Natural killer cell treated with Interleukin-12 subunit alpha and Interleukin-12 subunit beta and Interleukin-15 and Interleukin-18, amount 100 ng/mL, for 72 hours (primary cell): ENCODE data around the gene TM4SF1. TPM values are rescaled to one million over a fixed set of nuclear protein-coding genes. Genes with fewer than 3 reads are reported as not detected.

Experiments used
- ATAC-seq, 2 donors: fragments of 150-1000 bp; cut with Tn5 transposase in 1 of 2; sonication (Bioruptor Pico), chemical (Tn5 transposase) in 1 of 2; 2 replicates each; pipeline ENCODE4 v1.10.0; 2021
- DNase-seq: peaks from one replicate; pipeline ENCODE4 v3.0.0; 2022; ENCODE audit warnings: low spot score
- H3K27ac Mint-ChIP-seq, 2 donors: 1 replicate in 1 of 2; 2 replicates in 1 of 2; pipeline ENCODE4 v1.8.0; 2022; ENCODE audit warnings: mixed read lengths in 2 of 2, mild to moderate bottlenecking in 1 of 2, moderate library complexity in 1 of 2
- H3K27me3 Mint-ChIP-seq, 2 donors: 1 replicate in 1 of 2; 2 replicates in 1 of 2; pipeline ENCODE4 v1.8.0; 2022; ENCODE audit warnings: mixed read lengths in 2 of 2
- H3K36me3 Mint-ChIP-seq: one replicate; pipeline ENCODE4 v1.8.0; 2022; ENCODE audit warnings: mixed read lengths
- H3K4me1 Mint-ChIP-seq, 2 donors: 1 replicate in 1 of 2; 2 replicates in 1 of 2; pipeline ENCODE4 v1.8.0; 2022; ENCODE audit warnings: low read depth in 2 of 2, mixed read lengths in 2 of 2, mild to moderate bottlenecking in 1 of 2
- H3K4me3 Mint-ChIP-seq: one replicate; pipeline ENCODE4 v1.8.0; 2022; ENCODE audit warnings: mixed read lengths
- H3K9me3 Mint-ChIP-seq: 2 replicates; pipeline ENCODE4 v1.8.0; 2022; ENCODE audit warnings: mixed read lengths
- total RNA-seq, 2 donors: library from RNA; stranded (reverse); gene quantifications; one replicate each; pipeline ENCODE4 v1.2.3, GENCODE V29; 2022

Gene TM4SF1
- total RNA-seq, 2 donors from 2014 or later, result not detected

- peaks cover 6 to 21% of the 10 kb centered on the region in 2 donors for H3K27me3 Mint-ChIP-seq
- H3K4me1 Mint-ChIP-seq, result no peaks in the 10 kb centered on the region
- no peaks in the 10 kb centered on the region for H3K36me3 Mint-ChIP-seq
- no peak for DNase-seq
- no peaks in the 10 kb centered on the region for H3K9me3 Mint-ChIP-seq
- H3K4me3 Mint-ChIP-seq, result no peak overlapping the region
- no peak overlapping the region for H3K27ac Mint-ChIP-seq
- no peak for ATAC-seq
Measured at GRCh38 chr3:149403443-149403842, 26.0 kb upstream of the TM4SF1 start.

DNA sequence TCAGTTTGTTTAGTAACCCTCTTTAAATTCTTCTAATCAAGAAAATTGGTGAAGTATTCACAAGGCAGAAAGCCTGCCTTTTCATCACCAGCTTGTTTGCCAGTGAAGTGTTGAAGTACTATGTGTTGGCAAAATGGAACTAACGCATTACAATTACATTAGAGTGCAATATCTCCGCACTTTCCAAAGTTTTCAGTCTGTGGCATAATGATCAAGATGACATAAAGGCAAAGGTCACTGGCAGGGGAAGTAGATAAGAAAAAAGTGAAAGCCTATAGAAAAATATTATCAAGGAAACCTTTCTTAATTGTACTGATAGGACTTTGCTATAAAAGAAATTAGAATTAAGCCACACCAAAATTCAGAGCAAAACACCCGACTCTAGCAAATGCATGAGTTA lies 25.0 kb upstream of the TM4SF1 start:
- Mint-ChIP-seq H3K27me3 (peaks cover 6 to 21% of the 10 kb centered on the region in 2 donors), H3K4me1 (no peaks in the 10 kb centered on the region), H3K4me3 (no peak overlapping the region), H3K27ac (no peak overlapping the region), H3K36me3 (no peaks in the 10 kb centered on the region), H3K9me3 (no peaks in the 10 kb centered on the region)
- DNase-seq, result no peak
- no peak for ATAC-seq

GRCh38 chr3:149401926-149402310 lies 24.5 kb upstream of the TM4SF1 start:
- no peak for DNase-seq
- ATAC-seq, result no peak
- Mint-ChIP-seq H3K27me3 (peaks cover 6 to 23% of the 10 kb centered on the region in 2 donors), H3K27ac (no peak overlapping the region), H3K4me3 (no peak overlapping the region), H3K9me3 (no peaks in the 10 kb centered on the region), H3K4me1 (no peaks in the 10 kb centered on the region), H3K36me3 (no peaks in the 10 kb centered on the region)

- ATAC-seq (no peak), DNase-seq (no peak)
- H3K36me3 Mint-ChIP-seq, result no peaks in the 10 kb centered on the region
- H3K27me3 Mint-ChIP-seq, result peaks cover 6 to 26% of the 10 kb centered on the region in 2 donors
- H3K4me1 Mint-ChIP-seq, result no peaks in the 10 kb centered on the region
- H3K9me3 Mint-ChIP-seq, result no peaks in the 10 kb centered on the region
- no peak overlapping the region for H3K4me3 Mint-ChIP-seq
- no peak overlapping the region for H3K27ac Mint-ChIP-seq
Measured at GRCh38 chr3:149401212-149401925, 23.9 kb upstream of the TM4SF1 start.

DNA sequence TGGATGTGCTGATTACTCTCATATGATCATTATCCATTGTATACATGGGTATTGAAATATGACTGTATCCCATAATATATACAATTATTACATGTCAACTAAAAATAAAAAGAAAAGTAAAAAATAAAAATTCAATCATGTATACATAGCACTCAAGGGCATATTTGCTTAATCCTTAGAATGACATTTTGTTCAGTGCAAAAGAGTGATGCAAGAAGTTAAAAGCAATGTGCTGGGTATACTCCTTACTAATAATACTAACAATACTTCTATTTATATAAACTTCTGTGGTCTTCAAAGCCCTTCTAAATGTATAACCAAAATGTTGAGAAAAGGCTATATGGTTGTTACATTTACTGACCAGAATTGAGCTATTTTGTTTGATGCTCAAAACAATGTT lies 23.2 kb upstream of the TM4SF1 start:
- Mint-ChIP-seq H3K27ac (no peak overlapping the region), H3K4me1 (no peaks in the 10 kb centered on the region), H3K27me3 (peaks cover 6 to 19% of the 10 kb centered on the region in 2 donors), H3K36me3 (no peaks in the 10 kb centered on the region), H3K9me3 (no peaks in the 10 kb centered on the region), H3K4me3 (no peak overlapping the region)
- ATAC-seq, result no peak
- no peak for DNase-seq

DNA sequence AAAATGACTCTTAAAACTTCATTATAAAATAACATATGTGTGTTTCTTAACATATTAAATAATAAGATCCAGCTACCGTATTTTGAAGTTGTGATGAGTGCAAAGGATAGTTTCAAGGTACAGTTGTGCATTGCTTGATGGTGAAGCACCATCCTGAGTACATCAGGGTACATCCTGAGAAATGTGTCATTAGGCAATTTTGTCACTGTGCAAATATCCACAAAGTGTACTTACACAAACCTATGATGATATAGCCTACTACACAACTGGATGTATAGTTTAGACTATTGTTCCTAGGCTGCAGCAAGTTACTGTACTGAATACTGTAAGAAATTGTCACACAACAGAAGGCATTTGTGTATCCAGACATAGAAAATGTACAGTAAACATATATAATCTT lies 20.8 kb upstream of the TM4SF1 start:
- DNase-seq (no peak), ATAC-seq (no peak)
- H3K4me3 Mint-ChIP-seq, result no peak overlapping the region
- H3K9me3 Mint-ChIP-seq, result no peaks in the 10 kb centered on the region
- peaks cover 0 to 8% of the 10 kb centered on the region in 2 donors for H3K27me3 Mint-ChIP-seq
- no peak overlapping the region for H3K27ac Mint-ChIP-seq
- no peaks in the 10 kb centered on the region for H3K4me1 Mint-ChIP-seq
- no peaks in the 10 kb centered on the region for H3K36me3 Mint-ChIP-seq

GRCh38 chr3:149397528-149397927 lies 20.1 kb upstream of the TM4SF1 start:
- Mint-ChIP-seq H3K4me1 (no peaks in the 10 kb centered on the region), H3K27me3 (peaks cover 0 to 8% of the 10 kb centered on the region in 2 donors), H3K36me3 (no peaks in the 10 kb centered on the region), H3K9me3 (no peaks in the 10 kb centered on the region), H3K4me3 (no peak overlapping the region), H3K27ac (no peak overlapping the region)
- no peak for ATAC-seq
- DNase-seq, result no peak

- no peaks in the 10 kb centered on the region for H3K36me3 Mint-ChIP-seq
- H3K9me3 Mint-ChIP-seq, result no peaks in the 10 kb centered on the region
- DNase-seq (no peak), ATAC-seq (no peak)
- no peaks in the 10 kb centered on the region for H3K4me1 Mint-ChIP-seq
- H3K27me3 Mint-ChIP-seq, result peaks cover 0 to 8% of the 10 kb centered on the region in 2 donors
- no peak overlapping the region for H3K27ac Mint-ChIP-seq
- H3K4me3 Mint-ChIP-seq, result no peak overlapping the region
Measured at GRCh38 chr3:149396476-149396875, 19.0 kb upstream of the TM4SF1 start.

DNA sequence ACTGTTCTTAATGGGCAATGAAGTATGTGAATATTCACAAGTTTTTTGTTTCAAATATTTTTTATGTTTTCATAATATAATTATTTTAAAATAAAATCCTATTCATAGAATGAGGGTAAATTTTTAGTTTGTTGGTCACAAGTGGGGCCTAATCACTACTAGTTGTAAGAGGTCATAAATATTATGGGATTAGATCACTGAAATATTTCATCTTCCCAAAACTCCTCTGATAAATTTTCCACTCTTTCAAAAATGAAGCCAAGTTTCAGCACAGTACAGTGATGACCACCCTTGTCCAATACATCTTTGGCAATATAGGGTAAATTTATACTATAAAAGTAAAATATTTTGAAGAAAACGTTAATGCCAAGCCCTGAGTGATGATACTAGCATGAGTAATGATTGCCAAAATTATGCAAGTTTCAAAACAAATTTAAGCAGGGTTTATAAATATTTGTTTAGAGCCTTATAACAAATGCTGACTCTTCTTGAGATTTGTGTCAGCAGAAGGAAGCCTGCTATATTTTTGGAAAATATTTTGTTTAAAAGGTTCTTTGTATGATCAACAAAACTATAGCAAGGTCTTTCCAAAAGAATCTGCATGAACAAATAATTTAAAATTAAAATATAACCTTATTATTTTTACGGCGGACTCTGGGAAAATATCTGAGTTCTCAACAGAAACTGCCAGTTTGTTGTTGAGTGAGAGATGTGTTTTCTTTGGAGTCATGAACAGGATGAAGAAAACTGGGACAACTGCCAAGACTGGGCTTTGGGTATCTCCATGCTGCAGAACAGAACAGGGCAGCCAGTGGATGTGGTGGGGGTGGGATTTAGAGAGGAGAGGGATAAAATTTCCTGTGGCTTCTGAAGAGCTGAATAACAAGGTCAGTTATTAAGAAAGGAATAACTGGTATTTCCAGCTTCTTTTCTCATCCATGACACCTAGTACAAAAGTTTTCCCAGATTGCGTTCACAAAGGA lies 17.9 kb upstream of the TM4SF1 start:
- peaks cover 0 to 8% of the 10 kb centered on the region in 2 donors for H3K27me3 Mint-ChIP-seq
- no peaks in the 10 kb centered on the region for H3K36me3 Mint-ChIP-seq
- H3K4me3 Mint-ChIP-seq, result no peak overlapping the region
- no peak for DNase-seq
- H3K27ac Mint-ChIP-seq, result no peak overlapping the region
- H3K9me3 Mint-ChIP-seq, result no peaks in the 10 kb centered on the region
- no peaks in the 10 kb centered on the region for H3K4me1 Mint-ChIP-seq
- no peak for ATAC-seq

- Mint-ChIP-seq H3K36me3 (no peaks in the 10 kb centered on the region), H3K27ac (no peak overlapping the region), H3K27me3 (peaks cover 0 to 8% of the 10 kb centered on the region in 2 donors), H3K4me1 (no peaks in the 10 kb centered on the region), H3K9me3 (no peaks in the 10 kb centered on the region), H3K4me3 (no peak overlapping the region)
- peak in 1 of 2 donors; percentile 73 for ATAC-seq
- no peak for DNase-seq
Measured at GRCh38 chr3:149393345-149394160, 16.1 kb upstream of the TM4SF1 start.

DNA sequence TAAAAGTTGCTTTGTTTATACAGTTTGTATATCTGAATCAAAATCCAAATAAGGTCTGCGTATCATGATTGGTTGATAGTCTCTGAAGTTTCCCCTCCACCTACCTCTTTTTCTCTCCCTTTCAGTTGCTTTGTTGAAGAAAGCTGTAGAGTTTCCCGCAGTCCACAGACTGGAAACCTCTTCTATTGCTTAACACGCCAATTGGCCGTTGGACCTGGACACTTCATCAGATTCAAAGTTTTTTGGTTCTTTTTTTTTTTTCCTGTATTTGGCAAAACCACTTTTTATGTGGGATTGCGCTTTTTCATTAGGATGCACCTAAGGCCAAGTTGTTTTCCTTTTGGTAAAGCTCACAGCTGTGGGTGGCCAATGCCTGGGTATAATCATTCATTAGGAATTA lies 14.5 kb upstream of the TM4SF1 start:
- Mint-ChIP-seq H3K4me1 (no peaks in the 10 kb centered on the region), H3K36me3 (no peaks in the 10 kb centered on the region), H3K27ac (no peak overlapping the region), H3K9me3 (no peaks in the 10 kb centered on the region), H3K27me3 (peaks cover 0 to 6% of the 10 kb centered on the region in 2 donors), H3K4me3 (no peak overlapping the region)
- no peak for ATAC-seq
- no peak for DNase-seq

DNA sequence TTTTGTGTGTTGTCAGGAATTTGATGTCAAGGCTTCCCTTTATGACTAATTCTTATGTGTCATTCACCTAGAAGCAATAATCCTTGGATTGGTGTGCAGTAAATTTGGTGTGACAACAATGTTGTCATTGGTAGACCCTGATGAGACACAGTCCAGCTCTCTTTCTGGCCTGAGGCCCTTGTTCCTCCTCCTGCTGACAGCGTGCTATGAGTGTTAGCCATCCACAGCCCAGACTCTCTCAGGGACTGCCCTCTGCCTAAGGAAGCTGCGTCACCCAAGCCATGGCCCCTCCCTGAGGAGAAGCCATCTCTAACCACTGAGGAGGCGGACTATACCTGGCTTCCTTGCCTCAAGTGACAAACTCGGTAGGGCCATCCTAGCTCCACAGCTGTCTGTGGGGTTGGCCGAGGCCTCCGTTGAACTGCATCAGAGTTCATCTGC lies 13.3 kb upstream of the TM4SF1 start:
- Mint-ChIP-seq H3K27ac (no peak overlapping the region), H3K4me3 (no peak overlapping the region), H3K9me3 (no peaks in the 10 kb centered on the region), H3K4me1 (peaks cover 0 to 5% of the 10 kb centered on the region in 2 donors), H3K36me3 (no peaks in the 10 kb centered on the region), H3K27me3 (no peaks in the 10 kb centered on the region)
- ATAC-seq, result peak; percentile 40 to 48
- DNase-seq, result no peak

GRCh38 chr3:149390294-149390693 lies 12.8 kb upstream of the TM4SF1 start:
- H3K4me1 Mint-ChIP-seq, result peaks cover 0 to 5% of the 10 kb centered on the region in 2 donors
- DNase-seq (no peak), ATAC-seq (no peak)
- no peaks in the 10 kb centered on the region for H3K36me3 Mint-ChIP-seq
- no peaks in the 10 kb centered on the region for H3K27me3 Mint-ChIP-seq
- H3K27ac Mint-ChIP-seq, result no peak overlapping the region
- H3K4me3 Mint-ChIP-seq, result no peak overlapping the region
- no peaks in the 10 kb centered on the region for H3K9me3 Mint-ChIP-seq
